ENCODE measurements around the gene NPM3. TPM values are rescaled to one million over a fixed set of nuclear protein-coding genes. Genes with fewer than 3 reads are reported as not detected.

The NPM3 gene
- total RNA-seq, 1 donor from 2014 or later = 93.1 TPM

- H3K9me3 Mint-ChIP-seq = no peaks in the 10 kb centered on the region
- H3K36me3 Mint-ChIP-seq = peaks cover 2% of the 10 kb centered on the region
- peaks cover 26% of the 10 kb centered on the region for H3K4me1 ChIP-seq
- no peak overlapping the region for H3K4me2 ChIP-seq
- DNase-seq (ENCODE audit: low spot score) = no peak
- no peak overlapping the region for H3K4me3 Mint-ChIP-seq
- H4K20me1 ChIP-seq (ENCODE audit: low read depth) = no peaks in the 10 kb centered on the region
- no peak overlapping the region for H2AFZ ChIP-seq (replicated peaks)
- peaks cover 14% of the 10 kb centered on the region for H3K4me1 Mint-ChIP-seq
- H3K27ac Mint-ChIP-seq = no peak overlapping the region
- no peak overlapping the region for H3K4me3 ChIP-seq
- peaks cover 25% of the 10 kb centered on the region for H3F3A ChIP-seq (ENCODE audit: low read depth)
- H3K9ac ChIP-seq = no peak overlapping the region
- H3K27ac ChIP-seq = no peak overlapping the region
- H3K9me3 ChIP-seq (ENCODE audit: low read depth) = no peaks in the 10 kb centered on the region
- no peak for TF ChIP-seq EZH2phosphoT487 (IDR thresholded peaks at IDR 0.05)
- TF ChIP-seq EZH2 (IDR thresholded peaks at IDR 0.05) = no peak
- TF ChIP-seq CTCF (IDR thresholded peaks at IDR 0.05) = no peak
- no peaks in the 10 kb centered on the region for H3K79me2 ChIP-seq (ENCODE audit: low read depth)
- H3K27me3 Mint-ChIP-seq (ENCODE audit: insufficient read depth, low read depth) = peaks cover 13% of the 10 kb centered on the region
- no peaks in the 10 kb centered on the region for H3K27me3 ChIP-seq
- H3K36me3 ChIP-seq = no peaks in the 10 kb centered on the region
Measured at GRCh38 chr10:101732096-101732495, 51.1 kb downstream of the NPM3 start.

Other genes starting within 250 kb of the NPM3 start
- gene POLL, start 195.2 kb downstream of the NPM3 start, total RNA-seq (ENCODE audit: low replicate concordance) = 22.8 and 29.7 TPM in 2 replicates
- gene DPCD, start 195.1 kb downstream of the NPM3 start, total RNA-seq (ENCODE audit: low replicate concordance) = 49.7 and 71.1 TPM in 2 replicates
- gene FBXW4, start 88.3 kb downstream of the NPM3 start, total RNA-seq (ENCODE audit: low replicate concordance) = 36.3 and 46.0 TPM in 2 replicates
- 17.6 and 32.2 TPM in 2 replicates for gene FGF8, start 7.3 kb downstream of the NPM3 start, total RNA-seq (ENCODE audit: low replicate concordance)
- 197 and 275 TPM in 2 replicates for gene OGA, start 35.0 kb upstream of the NPM3 start, total RNA-seq (ENCODE audit: low replicate concordance)
- gene KCNIP2, start 60.4 kb upstream of the NPM3 start, total RNA-seq (ENCODE audit: low replicate concordance) = 2.4 and 5.5 TPM in 2 replicates